GM21825 (cell line): Measurements from ENCODE around the gene AP5B1.

ENCODE experiments used
- ATAC-seq: cut with Tn5 transposase; IDR thresholded peaks from one replicate; pipeline ENCODE4 v1.9.1; 2021; ENCODE audit warnings: mild to moderate bottlenecking, moderate library complexity; ENCODE audit not compliant: unreplicated experiment

The AP5B1 gene

GRCh38 chr11:65780770-65781151, at the start of gene AP5B1:
Gene AP5B1, minus strand, starts transcription at chr11:65780976. Its CDS starts 385 bp downstream, at chr11:65780591.
- peak; percentile 50 for ATAC-seq

DNA sequence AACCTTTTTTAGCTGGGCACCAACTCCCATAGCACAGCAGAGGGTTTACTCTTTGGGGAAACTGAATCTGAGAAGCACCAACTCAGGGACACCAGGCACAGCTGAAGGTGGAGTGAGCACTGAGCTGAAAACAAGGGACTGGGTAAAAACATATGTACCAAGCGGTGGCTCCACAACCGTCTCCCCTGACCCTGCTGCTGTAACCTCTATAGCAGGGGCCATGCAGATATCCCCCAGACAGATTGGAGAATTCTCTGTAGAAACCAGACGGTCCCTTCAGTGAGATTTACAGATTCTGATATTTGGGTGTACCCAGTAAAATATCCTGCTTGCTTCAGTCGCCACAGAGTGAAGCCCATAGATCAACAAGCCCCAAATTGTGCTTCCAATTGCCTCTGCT, 48.7 kb upstream of the AP5B1 start:
- no peak for ATAC-seq

- ATAC-seq = no peak
Measured at GRCh38 chr11:65826984-65827735, 46.4 kb upstream of the AP5B1 start.

DNA sequence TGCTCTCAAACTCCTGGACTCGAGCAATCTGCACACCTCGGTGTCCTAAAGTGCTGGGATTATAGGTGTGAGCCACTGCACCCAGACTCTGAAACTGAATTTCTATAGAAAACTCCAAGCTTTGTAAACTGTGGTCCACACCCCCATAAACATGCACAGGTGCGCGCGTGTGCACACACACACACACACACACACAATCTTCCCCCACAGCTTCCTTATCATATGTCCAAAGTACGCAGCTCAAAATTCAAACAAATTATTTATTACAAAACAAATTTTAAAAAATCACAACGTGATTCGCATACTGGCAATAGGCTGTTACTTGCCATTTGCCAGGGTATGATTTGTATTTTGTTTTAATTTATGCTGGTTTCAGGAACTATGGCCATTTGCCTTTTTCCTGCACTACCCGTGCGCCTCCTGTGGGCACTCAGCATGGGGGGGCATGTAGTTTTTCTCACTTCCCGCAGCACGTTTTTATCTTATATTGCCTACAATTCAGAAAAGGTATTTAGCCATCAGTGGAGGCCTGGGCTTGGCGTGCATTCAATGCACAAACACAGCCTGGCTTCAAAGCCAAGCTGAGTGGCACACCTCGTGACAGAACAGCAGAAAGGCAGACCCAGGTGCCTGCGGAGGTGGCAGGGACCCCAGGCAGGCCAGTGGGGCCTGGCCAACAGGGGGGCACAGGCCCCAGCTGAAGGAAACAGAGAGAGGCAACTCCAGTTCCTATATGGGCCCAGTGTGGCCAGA, 42.2 kb upstream of the AP5B1 start:
- no peak for ATAC-seq

DNA sequence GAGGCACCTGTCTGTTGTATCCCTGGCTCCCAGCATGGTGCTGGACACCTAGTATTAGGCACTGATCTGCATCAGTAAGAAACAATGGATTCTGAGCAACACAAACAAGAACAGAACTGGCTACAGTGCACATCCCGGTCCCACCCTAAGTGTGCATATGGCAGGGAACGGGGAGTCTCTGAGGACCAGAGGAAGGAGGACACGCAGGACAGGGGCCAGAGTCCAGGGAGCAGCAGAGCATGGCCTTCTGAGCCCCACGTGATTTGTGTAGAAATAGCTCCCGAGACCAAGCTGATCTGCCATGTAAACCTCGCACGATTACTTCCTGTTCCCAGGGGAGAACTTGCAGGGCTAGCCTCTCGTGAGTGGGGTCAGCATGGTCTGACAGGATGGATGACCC, 40.3 kb upstream of the AP5B1 start:
- no peak for ATAC-seq

GRCh38 chr11:65817835-65818680, 37.3 kb upstream of the AP5B1 start:
- peak; percentile 91 for ATAC-seq

DNA sequence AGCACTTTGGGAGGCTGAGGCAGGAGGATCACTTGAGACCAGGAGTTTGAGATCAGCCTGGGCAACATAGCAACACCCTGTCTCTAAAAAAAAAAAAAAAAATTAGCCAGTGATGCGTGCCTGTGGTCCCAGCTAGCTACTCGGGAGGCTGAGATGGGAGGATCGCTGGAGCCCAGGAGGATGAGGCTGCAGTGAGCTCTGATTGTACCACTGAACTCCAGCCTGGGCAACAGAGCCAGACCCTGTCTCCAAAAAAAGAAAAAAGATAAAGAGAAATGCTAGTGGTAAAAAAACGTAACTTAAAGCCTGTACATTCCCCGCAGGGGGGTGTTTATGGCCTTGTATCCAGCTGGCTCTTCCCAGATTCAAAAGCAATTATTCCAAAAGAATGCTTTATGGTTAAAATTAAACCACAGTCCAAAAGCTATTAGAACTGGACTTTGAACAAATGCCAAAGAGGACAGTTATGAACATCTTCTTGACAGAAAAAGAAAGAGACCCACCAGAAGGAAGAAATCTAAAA, 36.6 kb upstream of the AP5B1 start:
- ATAC-seq = no peak

GRCh38 chr11:65816696-65817095, 35.9 kb upstream of the AP5B1 start:
- ATAC-seq = no peak

- no peak for ATAC-seq
Measured at GRCh38 chr11:65814986-65815565, 34.3 kb upstream of the AP5B1 start.

GRCh38 chr11:65814131-65814985, 33.6 kb upstream of the AP5B1 start:
- no peak for ATAC-seq

- no peak for ATAC-seq
Measured at GRCh38 chr11:65811764-65812475, 31.1 kb upstream of the AP5B1 start.

DNA sequence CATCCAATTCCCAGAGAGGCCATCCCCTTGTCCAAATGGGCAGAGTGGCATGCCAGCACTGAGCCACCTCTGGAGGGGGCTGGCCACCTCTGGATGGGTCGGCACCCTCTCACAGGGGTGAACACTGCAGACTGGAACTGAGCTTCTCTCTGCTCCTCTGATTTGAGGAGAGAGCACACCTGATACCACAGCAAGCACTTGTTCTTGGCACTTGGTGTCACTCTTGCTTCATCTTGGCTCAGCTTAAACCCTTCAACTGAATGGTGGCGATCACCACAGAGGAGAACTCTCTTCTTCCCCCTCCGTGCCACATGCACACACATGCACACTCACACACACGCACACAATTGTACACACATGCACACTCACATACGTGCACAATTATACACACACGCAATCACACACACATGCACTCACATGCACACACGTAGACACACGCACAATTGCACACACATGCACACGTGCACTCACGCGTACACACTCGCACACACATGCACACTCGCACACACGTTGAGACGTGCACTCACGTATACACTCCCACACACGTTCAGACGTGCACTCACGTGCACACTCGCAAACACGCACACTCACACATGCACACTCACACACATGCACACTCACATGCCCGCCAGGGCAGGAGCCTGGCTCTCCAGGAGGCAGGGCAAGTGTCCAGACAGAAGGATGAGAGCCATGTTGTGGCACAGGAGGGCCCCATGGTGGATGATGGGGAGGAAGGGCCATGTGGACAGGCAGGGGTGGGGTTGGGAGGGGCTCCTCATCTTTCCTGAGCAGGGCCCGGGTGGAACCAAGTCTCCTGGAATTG, 29.5 kb upstream of the AP5B1 start:
- no peak for ATAC-seq

DNA sequence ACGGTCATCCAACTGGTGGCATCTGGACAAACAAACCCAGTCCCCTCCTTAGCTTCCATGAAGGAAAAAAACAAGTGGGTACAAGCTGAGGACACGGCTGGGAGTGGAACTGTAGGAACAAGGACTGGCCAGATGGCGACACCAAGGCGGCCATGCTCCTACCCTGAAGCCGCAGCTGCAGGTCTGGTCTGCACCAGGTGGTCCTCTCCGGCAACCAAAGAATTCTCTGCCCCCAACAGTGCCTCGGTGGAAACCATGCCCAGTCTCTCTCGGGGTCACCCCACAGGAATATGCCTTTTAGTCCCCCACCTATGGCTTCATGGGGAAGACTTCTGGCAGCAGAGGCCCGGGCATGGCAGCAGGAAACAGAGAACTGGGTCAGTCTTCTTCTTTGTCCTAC, 28.7 kb upstream of the AP5B1 start:
- ATAC-seq = no peak

GRCh38 chr11:65808744-65809341, 28.1 kb upstream of the AP5B1 start:
- no peak for ATAC-seq

DNA sequence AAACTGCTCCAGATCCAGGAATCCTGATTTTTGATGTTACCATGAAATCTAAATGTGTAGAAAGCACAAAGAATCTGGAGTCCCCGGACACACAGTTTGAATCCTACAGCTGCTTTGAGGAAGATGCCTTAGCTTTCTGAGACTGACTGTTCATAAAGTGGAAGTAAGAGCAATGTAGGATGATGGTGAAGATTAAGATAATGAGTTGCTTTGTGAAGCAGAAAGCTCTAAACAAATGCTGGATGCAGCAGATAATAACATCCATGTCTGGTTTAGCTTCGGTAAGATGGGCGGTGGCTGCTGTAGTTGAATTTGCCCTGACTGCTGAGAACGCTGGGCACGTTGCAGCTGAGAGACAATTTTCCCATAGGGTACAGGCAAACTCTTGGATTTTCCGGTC, 26.2 kb upstream of the AP5B1 start:
- no peak for ATAC-seq

DNA sequence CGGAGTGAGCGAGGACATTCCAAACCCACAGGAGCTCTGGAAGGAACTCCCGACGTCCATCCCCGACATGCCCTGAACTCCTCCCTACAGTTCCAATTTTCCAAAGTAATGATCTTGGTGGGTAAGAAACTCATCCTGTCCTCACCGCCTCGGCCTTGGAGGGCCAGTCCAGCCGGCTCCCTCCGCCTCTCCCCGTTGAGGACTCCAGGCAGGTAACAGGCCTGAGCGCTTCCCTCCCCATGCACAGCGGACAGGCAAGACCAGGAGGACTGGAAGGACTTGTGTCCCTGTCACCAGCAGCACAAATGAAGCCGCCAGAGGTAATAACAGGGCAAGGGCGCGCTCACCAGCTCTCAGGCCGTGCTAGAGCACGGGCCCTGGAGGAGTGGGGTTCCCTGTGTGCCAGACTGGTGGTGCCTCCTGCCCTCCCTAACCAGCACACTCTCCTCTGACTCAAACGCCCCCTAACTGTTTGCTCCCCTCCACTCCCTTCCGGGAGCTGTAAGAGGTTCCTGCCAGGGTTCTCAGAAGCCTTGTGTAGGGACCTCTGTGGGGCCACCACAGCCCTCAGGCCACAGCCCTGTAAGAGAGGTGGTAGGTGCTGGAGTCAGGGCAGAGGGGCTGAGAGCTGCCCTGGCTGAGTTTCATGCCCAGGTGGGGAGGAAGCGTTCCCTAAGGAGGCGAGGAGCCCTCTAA, 23.2 kb upstream of the AP5B1 start:
- no peak for ATAC-seq

GRCh38 chr11:65802841-65803240, 22.1 kb upstream of the AP5B1 start:
- peak; percentile 77 for ATAC-seq
